AG20443 (cell line): ENCODE results near the gene SAXO1.
"Not testable (repeated sequence)": the region's sequence is repeated elsewhere in the genome, so short reads cannot be mapped to it uniquely, and the experiment has no call there.

Experiments used
- DNase-seq: peaks from one replicate; pipeline ENCODE4 v3.0.0; 2012; ENCODE audit warnings: low spot score, mixed read lengths

SAXO1 gene

DNA sequence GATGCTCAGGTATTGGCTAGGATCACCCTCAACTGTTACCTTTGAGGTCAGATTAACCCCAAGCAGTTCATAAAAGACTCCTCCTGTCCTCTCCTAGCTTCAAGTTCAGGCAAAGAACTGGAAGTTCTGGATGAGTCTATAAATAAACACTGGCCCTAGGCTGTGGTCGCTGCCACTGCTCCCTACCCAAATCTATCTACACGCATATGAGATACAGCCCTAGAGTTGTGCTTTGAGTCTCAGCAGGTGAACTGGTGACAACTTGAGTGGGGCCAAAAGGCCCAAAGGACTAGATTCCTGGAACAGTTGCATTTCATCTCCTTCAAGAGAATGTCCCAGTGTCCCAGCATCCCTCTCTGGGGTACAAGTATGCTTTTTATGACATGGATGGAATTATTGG lies 62.6 kb downstream of the SAXO1 start:
- no peak for DNase-seq

DNA sequence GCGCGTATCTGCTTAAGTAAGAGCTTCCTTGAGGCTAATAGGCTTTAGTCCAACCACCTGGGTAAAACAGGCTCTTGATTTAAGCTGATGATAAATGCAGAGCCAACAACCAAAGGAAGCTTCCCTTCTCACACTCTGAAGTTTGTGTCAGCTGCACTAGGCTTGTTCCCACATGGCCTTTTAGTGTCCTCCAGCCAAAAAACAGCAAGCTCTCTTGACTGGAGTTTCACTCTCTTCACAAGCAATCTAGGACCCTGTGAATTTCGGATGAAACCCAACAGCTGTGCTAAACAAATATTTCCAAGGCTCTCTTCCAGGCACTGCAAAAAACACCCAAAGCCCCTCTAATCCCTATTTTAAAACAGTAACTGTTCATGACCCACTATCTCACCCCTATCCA lies 63.9 kb downstream of the SAXO1 start:
- no peak for DNase-seq

DNA sequence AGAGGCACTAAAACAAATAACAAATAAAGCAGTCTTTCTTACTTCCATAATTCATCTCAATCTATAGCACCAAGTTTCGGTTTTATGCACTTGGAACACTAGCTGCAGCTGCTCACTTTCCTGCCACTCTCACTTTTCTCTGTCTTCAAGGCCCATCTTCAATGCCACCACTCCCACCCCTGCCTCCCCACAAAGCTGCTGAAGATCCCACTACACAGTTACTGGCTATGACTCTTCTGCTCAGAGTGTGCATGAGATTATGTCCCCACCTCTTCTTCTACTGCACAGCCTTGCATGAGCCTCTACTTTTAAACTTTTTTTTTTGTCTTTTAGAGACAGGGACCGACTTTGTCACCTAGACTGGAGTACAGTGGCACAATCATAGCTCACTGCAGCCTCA lies 77.4 kb downstream of the SAXO1 start:
- no peak for DNase-seq

DNA sequence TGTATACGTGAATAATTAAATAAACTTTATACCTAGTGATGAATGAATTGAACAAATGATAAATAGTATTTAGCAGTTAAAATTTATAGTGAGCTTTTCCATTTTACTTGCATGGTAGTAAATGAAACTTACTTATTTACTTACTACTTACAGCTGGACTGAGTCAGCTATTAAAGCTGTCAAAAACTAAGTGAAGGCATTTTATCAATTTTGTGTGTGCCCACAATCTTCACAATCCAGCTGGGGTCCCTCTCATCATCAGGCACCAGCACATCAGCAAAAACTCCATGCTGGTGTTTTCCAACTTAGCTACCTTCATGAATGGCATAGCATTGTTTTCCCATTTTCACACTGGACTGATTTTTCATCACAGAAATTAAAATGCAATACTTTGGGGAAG lies 81.1 kb downstream of the SAXO1 start:
- DNase-seq, result no peak

DNA sequence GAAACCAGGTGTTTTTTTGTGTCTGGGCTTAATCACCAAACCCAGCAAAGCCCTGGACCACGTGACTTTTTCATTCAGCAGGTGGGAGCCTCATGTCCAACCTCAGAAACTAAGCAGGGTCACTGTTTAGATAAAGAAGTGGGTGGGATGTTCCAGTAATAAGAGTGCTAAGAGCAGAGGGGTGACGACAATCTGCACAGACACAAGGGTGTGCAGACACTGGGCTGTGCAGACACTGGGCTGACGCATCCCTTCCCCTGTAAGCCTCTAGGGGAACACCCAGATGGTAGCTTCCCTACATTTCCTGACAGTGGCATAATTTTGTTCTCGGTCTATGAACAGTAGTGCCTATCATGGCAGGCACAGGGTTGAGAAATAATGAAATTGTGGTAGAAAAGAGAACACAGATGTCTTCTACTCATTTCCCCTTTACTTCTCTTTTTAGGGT lies 85.1 kb downstream of the SAXO1 start:
- DNase-seq, result no peak

DNA sequence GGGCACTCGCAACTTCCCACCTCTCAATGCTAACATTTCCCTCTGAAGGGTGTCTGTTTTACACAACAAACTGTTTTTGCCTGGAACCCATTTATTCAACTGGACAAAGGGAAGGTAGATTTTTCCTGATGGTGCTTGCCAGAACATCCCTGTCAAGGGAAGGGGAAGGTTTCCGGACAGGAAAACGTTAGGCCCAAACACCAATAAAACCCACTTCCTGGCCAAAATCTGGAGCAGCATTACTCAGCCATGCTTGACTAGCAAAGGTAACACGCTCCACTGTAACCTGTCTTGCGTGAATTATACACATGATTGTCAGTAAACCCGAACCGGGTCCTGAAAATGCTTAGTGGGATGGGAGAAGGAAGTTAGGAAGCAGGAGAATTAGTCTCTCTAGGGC lies 90.2 kb downstream of the SAXO1 start:
- DNase-seq, result no peak

DNA sequence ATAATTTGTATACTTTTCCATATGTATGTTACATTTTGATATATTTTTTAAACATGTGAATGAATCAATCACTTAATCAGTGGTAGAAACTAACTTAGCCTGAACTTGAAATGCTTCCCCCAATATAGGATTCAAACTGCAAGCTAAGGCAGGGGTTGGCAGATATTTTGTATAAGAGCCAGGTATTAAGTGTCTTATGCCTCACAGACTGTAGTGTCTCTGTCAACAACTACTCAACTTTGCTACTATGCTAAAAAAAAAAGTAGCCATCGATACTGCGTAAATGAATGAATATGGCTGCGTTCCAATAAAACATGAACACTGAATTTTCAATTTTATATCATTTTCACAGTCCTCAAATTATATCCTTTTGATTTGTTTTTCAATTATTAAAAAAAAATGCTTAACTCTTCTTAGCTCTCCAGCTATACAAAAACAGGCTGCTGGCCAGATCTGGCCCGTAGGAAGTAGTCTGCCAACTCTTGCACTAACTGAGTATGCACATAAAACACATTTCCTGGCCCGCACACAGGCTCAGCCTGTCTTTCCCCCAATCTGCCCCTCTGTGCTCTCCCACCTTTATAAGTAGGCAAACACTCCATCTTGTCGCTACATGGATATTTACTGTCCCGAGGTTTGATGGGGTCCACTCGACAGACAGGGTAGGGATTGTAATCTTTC lies 91.8 kb downstream of the SAXO1 start:
- DNase-seq, result no peak

DNA sequence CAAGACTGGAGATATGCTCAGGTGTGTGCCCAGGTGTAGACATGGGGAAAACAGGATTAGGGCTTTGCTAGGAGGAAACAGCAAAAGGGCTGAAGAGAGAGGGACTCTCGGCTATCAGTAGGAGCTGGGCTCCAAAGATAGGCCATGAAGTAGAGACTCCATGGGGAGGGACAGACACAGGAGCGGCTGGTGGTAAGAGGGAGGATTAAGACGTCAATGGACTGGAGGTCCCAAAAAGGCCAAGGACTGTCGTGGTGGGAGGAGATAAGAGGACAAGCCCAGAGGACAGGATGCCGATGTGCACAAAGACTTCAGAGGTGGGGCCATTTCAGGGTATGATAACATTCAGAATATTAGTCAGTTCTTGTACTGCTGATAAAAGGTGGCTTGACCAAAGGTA lies 93.1 kb downstream of the SAXO1 start:
- no peak for DNase-seq

DNA sequence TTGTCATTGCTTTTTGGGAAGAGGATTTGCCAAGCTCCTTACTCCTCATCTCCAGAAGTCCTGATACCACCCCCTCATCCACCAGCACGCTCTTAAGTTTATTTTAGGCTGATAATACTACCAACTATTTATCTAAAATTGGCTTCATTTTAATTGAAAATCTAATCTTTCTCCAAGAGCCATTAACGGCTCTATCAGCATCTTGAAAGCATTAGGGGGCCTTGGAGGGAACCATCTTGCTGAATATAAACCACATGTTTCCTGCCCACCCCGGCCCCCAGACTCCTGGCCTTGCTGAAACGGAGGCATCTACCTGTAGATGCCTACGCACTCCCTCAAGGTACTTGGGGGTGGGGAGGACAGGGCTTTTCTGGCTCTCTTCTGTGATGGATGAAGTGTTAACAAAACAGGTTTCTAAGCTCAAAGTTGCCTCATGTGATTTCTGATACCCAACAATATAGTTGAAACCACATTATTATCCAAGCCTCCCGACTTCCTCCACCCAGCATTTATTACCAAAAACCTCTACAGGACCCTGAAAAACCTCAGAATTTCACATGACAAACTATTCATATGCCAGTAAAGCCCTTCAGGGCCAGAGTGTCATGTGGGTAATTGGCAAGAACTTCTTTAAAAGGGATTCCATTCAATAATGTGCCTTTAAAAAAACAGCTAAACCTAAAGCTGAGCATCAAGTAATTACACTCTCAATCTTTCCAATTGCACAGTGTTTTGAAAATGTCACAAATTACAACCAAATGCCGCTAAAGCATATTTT lies 96.7 kb downstream of the SAXO1 start:
- no peak for DNase-seq

DNA sequence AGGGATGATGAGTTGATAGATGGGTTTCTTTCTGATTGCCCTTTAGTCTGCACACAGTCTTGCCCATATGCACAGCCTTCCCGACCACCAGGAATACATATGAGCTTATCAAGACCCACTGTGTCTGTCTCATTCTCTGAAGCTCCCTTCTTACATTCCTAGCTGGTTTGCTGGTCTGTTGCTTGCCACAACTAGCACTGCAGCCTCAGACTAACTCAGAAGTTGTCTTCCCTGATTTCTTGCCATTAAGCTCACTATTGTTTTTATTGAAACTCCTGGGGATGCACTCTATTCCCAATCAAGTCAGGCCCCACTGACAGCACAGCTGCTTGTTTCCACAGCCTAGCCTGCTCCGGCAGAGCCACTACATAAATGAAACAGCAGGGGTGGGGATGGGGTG lies 97.5 kb downstream of the SAXO1 start:
- DNase-seq, result peak; percentile 30

DNA sequence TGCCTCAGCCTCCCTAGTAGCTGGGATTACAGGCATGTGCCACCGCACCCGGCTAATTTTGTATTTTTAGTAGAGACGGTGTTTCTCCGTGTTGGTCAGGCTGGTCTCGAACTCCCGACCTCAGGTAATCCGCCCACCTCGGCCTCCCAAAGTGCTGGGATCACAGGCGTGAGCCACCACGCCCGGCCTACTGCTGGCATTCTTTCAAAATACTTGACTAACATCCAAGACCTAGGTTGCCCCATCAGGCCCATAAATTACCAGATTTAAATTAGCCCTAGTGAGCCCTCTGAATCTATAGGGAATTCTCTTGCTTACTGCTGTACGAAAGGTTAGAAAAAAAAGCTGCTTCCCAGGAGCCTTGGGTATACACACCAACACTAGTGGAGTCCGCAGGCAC lies 102.4 kb downstream of the SAXO1 start:
- not testable (repeated sequence) for DNase-seq

DNA sequence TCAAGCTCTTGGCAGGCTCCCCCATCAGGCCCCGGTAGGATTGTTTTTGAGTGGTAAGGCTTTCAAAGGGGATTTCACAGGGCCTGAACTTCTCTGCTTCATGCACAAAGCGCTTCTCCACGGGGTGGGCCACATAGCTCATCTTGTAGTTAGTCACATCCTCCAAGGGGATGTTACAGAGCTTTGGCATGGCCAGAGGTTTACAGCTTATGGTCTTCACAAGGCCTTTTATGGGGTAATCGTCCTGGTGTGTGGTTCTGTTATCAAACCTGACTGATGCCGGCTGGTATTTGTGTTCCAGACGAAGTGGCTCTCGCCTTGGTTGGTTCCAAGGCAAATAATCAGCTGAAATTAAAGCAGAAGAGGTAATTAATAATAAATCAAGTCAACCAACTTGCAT lies 104.3 kb downstream of the SAXO1 start:
- no peak for DNase-seq

DNA sequence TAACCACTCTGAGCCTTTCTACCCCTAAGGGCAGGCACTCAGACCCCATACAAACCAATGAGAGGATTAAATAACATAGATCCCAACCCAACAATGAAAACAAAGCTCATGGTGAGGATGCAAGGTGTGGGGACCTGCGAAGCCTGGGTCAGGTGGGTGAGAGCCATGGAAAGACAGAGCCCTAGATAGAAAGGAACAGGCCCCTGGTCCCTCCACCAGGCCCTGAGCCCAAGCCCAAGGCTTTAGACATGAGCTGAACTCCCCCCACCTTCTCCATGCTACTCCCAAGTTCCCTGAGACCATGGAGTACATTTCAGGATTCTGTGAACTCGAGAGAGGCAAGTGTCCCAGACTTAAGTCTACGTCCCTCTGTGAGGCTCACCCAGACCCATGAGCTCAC lies 106.5 kb downstream of the SAXO1 start:
- DNase-seq, result no peak

DNA sequence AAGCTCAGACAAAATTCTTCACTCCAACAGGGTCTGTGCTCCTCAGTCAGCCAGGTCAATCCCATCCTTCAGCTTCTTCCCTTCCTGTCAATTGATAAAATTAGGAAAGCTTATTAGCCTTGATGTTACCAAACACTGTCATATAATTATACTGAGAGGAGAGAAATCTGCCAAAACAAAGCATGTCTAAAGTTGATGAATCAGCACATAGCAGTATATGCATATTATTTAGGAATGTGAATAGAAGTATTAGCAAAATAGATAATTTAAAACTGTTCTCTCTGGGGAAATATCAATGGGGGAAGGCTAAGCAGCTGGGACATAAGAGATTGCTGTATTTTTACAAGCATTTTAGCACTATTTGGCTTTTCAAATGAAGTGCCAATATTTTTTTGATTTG lies 107.1 kb downstream of the SAXO1 start:
- no peak for DNase-seq

DNA sequence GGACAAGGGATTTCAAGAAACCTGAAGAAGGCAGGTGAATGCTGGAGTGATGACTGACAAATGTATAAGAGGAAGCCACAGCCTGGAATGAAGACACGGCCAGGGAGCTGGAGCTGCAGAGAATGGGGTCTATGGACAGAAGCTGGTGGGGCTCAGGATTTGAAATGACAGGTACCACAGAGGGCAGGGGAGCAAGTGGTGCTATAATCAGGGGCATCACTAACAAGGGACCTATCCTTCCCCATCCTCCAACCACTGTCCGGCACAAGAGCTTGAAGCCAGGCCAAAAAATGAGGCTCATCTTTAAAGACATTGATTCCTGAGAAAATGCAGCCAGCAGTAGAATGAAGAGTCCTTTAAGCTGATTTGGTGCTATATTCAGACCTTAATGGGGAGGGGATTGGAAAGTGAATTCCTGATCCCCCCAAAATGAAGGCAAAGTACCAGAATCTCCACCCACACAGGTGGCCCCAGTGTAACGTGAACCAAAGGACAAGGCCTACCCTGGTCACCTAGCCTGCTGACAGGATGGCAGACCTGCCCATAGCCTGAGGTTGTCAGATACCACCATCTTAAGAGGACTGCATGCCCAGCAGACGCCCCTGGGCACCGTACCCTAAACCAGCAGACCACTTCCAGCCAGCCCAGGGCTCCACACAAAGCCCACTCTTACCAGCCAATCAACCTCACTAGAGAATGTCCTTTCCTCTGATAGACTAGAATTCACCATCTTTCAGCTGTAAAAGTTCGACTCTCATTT lies 109.2 kb downstream of the SAXO1 start:
- no peak for DNase-seq

DNA sequence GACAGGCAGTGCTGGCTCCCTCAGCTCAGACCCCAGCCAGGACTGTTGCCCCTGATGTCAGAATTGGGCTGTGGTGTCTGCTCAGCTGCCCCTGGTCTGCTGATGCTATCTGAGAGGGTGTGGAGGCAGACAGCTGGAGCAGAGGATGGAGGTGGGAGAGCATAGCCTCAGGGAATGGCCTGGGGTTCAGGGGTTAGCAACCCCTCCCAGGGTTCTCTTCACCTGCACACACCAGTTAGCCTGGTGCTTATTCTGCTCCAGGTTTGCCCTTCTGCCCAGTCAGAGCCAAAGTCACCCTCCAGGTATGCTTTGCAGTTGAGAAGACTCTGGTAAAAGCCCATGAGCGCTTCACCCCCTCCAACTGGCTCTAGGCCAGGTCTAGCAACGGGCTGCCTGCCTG lies 109.8 kb downstream of the SAXO1 start:
- no peak for DNase-seq

DNA sequence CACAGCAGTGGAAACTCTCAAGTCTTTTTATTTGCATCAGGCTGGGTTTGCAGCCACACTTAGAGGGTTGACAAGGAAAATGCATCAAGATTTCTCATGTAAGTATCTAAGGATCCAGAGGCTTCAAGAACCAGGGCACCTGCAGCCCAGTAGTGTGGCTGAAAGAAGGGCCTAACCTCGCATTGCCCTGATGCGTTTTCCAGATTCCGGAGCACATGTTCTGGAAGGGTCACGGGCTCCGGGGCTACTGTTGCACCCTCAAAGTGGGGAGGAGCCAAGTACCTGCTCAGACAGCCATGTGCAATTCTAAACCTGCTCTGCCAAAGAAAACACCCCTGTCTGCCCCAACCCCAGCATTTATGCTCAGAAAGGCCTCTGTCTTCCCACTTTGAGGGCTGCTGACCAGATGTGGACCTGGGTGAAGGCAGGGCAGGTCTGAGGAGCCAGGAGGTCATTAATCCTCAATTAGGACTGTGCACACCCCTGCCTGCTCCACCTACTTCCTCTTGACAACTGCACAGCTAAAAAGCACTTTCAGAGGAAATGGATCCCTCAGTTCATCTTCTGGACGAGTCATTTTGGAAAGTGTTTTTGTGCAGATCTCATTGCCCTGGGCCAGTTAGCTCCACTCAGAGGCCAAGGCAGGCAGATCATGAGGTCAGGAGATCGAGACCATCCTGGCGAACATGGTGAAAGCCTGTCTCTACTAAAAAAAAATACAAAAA lies 110.7 kb downstream of the SAXO1 start:
- peak; percentile 35 for DNase-seq

DNA sequence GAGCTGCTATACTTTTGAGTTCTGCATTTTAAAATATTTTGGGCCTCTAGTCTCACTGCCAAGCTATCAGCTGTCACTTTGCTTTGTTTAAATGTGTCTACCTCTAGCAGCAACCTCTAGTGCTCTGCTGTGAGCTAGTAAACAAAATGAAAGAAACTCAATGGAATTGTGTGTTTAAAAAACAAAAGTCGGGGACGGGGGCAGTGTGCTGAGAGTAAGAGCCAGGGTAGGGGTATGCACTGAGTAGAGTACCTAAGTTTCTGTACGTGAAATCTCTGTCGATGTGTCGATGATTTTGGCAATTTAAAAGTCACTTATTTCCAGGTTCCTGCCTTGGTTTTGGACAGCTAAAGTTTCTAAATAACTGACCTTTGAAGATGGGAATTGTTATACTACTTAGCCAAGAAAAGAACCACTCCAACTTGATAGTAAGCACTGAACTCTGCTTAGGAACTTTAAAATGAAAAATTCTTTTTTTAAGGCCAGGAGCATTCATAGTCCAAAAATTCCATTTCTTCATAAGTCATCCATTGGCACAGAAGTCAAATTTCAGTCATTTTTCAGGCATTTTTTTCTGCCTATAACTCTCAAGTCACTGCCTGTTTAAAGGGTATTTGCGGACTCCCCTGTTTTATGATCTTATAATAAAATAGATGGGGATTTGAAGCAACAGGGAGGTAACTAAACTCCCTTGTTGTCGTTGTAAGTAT lies 111.5 kb downstream of the SAXO1 start:
- peak; percentile 62 for DNase-seq

DNA sequence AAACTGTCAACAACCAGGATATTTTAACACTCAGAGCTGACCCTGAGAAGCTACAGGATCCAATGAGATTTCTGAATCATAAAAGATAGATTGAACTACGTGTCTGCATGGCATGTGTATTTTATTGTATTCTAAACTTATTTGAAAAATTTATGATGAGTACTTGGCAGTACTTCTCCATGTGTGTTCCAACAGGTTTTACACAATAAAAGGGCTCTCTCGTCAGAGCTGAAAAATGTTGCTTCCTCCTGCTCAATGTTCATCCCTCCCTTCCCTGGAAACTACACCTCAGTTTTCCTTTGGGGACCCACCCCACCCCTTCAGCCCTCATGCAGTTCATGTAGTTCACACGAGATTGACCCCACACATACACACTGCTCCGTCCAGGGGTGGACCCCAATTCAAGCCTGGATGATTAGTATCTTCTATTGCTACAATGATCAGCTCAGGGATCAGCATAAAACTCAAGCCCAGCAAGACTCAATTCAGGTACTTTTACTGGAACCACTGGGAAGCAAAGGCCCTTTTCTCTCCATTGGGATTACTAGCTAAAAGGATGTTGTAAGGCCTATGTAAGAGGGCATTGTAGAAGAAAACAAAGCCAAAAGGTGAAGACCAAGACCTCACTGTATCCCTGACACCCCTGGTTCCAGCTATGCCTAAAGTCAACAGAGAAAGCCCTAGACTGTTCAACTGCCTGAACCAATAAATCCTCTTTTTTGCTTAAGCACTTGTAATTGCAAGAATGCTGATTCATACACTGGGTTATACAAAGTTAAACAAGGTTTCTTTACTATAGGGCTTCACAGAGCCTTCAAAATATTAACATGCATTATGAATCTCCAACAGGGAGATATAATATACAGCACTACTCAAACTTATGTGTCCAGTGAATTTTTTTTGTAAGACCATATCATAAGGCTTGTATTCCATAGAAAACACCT lies 112.6 kb downstream of the SAXO1 start:
- DNase-seq, result no peak

DNA sequence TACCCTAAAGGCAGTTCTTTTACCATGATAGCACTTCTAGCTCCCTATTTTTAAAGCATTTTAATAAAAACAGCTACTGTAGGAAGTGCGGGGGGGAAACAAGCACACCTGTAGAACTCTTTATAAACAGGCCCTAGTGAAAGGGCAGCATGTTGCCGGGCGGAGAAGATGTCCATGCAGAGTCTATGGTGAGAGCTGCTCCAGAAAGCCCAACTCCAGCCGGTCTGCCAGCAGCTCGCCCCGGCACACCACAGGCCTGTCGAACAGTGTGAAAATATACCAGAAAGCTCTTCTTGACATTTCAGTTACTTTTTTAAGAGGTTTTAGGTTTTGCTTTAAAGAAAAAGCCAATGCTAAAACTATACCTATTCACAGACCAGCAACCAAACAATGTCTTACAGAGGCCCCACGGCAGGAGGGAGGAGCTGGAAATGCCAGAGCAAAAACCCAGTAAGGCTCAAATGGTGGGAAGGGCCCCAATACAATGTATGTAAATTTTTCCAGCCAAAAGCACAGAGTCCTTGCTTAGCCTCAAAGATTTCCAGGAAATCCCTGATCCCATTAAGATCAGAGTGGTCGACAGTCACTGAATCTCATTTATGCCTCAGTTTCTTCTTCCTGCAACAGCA lies 121.2 kb downstream of the SAXO1 start:
- DNase-seq, result no peak
